Measurements from ENCODE around the gene PRTG. TPM values are rescaled to one million over a fixed set of nuclear protein-coding genes. Genes with fewer than 3 reads are reported as not detected.

PRTG gene
- total RNA-seq, 1 donor from 2014 or later, result 574 TPM

GRCh38 chr15:55562601-55563000 lies 180.4 kb downstream of the PRTG start:
- H3K9me3 Mint-ChIP-seq, result peaks cover 65% of the 10 kb centered on the region
- no peaks in the 10 kb centered on the region for H3K4me1 ChIP-seq
- no peak overlapping the region for H3K9ac ChIP-seq
- no peak overlapping the region for H3K27ac ChIP-seq
- H3K4me3 Mint-ChIP-seq, result no peak overlapping the region
- no peak for DNase-seq (ENCODE audit: low spot score)
- peaks cover 5% of the 10 kb centered on the region for H3K4me1 Mint-ChIP-seq
- no peaks in the 10 kb centered on the region for H3K9me3 ChIP-seq (ENCODE audit: low read depth)
- no peaks in the 10 kb centered on the region for H3K27me3 ChIP-seq
- peaks cover 14% of the 10 kb centered on the region for H3K27me3 Mint-ChIP-seq (ENCODE audit: insufficient read depth, low read depth)
- no peak overlapping the region for H3K27ac Mint-ChIP-seq
- H4K20me1 ChIP-seq (ENCODE audit: low read depth), result no peaks in the 10 kb centered on the region
- no peaks in the 10 kb centered on the region for H3F3A ChIP-seq (ENCODE audit: low read depth)
- H2AFZ ChIP-seq (replicated peaks), result no peak overlapping the region
- no peak overlapping the region for H3K4me3 ChIP-seq
- H3K36me3 ChIP-seq, result no peaks in the 10 kb centered on the region
- no peaks in the 10 kb centered on the region for H3K79me2 ChIP-seq (ENCODE audit: low read depth)
- H3K36me3 Mint-ChIP-seq, result peaks cover 44% of the 10 kb centered on the region
- no peak overlapping the region for H3K4me2 ChIP-seq
- TF ChIP-seq EZH2phosphoT487 (IDR thresholded peaks at IDR 0.05), result no peak
- TF ChIP-seq CTCF (IDR thresholded peaks at IDR 0.05), result no peak
- no peak for TF ChIP-seq EZH2 (IDR thresholded peaks at IDR 0.05)

Small RNAs within 50 kb of the gene (small RNA-seq; reads per million reads assigned to genes)
- not detected for gene AC009997.1

Other genes with a start within 250 kb of the PRTG start
- 5.7 and 10.0 TPM in 2 replicates for gene DNAAF4, start 234.9 kb downstream of the PRTG start, total RNA-seq (ENCODE audit: low replicate concordance)
- 8.6 and 9.3 TPM in 2 replicates for gene PYGO1, start 154.8 kb downstream of the PRTG start, total RNA-seq (ENCODE audit: low replicate concordance)